GDM1 (cell line): ENCODE measurements around the gene MOK.

Source experiments
- DNase-seq: peaks from one replicate; lab custom pipeline; 2025; lab: John Stamatoyannopoulos, UW

The MOK gene

DNA sequence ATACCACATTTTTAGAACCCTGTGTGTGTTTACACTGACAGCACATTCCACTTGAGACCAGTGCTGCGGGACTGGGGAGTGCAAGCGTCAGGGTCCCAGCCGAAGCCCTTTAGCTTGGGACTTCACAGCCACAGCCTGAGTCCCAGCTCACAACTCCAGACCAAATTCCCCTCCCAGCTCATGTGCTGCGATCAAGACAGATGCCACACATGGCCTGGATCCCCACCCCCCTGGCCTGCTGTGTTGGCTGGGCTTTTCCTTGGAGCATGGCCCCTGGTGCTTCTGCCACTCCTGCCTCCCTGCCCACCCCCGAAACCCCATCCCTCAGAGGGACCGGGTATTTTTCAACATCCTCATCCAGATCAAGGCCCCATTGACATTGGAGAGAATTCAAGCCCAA is 101.6 kb downstream of the MOK start:
- DNase-seq: no peak

DNA sequence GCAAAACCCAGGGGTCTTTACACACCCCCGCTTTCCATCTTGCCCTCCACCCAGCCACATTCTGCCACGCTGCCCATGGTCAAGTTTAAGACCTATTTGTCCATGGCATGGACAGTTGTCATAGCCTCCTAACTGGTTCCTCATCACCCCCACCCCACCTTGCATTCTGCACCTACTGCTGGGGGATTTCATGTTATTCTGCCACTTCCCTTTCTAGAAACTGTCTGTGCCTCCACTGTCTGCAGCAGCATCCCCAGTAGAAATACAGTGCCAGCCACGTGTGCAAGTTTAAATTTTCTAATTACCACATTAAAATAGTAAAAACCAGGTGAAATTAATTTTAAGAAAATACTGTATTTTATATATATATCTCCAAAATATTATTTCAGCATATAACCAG is 102.0 kb downstream of the MOK start:
- no peak for DNase-seq

- no peak for DNase-seq
Measured at GRCh38 chr14:102201776-102202175, 103.2 kb downstream of the MOK start.

DNA sequence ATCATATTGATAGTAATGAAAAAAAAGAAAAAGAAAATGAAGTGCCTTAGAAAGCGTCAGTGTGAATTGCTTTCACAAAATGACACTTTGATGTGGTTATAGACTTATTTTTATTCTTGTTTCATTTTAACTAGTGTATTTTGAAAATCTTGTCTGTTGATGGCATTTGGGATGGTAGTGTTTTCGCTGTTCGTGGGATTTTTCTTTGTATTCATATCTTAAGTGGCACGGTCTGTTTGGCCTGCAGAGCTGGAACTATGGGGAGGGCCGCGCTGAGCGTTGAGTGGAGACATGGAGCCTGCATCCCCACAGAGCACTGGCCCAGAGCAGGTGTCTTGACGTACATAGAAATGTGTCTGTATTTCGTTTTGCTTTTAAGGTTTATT is 103.6 kb downstream of the MOK start:
- no peak for DNase-seq

- DNase-seq: no peak
Measured at GRCh38 chr14:102200690-102201352, 104.1 kb downstream of the MOK start.

GRCh38 chr14:102197317-102197853 is 107.6 kb downstream of the MOK start:
- no peak for DNase-seq

- DNase-seq: no peak
Measured at GRCh38 chr14:102196902-102197230, 108.1 kb downstream of the MOK start.

DNA sequence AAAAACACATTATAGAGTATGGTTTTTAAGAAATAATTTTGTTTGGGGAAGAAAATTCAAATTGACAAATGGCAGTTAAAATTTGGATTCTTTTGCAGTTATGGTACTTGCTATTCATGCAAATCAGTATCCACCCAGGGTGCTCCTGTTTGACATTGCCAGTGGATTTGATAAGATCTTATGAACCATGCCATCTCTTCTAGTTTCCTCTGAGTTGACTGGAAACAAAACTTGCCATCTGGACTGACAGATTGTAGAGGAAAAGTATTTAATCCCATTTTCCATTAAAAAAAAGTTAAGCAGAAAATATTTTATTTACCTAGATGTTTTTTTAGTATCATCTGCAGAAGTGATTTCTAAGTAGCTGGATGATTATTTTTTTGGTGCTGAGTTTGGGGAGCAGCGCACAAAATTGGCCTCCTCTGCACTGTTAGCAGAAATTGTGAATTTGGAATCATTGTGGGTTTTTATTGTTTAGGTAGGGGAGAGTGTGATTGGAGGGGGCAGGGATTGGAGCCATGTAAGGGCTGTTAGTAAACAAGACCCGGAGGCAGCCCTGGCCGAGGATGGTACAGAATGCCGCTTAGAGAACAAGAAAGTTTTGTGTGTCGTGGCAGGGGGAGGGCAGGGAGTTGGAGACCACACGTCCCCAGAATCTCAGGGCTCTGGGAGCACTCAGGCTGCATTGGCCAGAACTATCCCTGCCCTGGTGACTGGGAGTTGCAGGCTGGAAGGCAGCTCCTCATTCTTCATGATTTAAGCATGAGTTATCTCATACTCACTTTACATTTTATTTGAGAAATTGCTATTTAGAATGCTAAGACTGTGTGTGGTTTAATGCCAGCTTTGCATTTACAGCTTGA is 108.7 kb downstream of the MOK start:
- no peak for DNase-seq

DNA sequence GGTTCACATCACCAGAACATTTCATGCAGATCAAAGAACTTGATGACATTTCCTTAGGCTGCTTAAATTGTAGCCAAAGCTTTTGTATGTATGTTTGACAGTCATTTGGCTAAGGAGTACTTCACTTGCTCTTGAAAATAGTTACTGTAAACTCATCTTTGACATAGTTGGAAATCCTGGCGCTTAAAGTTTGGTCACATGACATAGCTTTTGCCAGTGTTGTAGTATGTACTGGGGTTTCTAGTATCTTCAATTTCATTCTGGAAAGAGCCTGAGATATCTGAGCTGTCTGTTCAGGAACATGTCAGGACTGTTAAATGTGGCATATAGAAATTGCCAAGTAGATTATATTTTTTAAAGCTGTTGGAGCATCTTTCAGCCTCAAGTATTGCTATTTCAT is 109.5 kb downstream of the MOK start:
- no peak for DNase-seq

DNA sequence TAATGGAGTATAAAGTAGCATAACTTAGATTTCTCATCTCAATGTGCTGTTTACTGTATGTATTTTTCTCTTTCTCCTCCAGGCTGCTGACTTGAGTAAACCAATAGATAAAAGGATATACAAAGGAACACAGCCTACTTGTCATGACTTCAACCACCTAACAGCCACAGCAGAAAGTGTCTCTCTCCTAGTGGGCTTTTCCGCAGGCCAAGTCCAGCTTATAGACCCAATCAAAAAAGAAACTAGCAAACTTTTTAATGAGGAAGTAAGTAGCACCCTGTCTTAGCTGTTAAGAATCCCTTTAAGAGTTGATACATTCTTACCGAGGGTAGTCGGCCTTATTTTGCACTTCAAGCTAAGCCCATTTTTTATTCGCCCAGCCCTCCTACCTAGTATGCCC is 110.1 kb downstream of the MOK start:
- no peak for DNase-seq

GRCh38 chr14:102192840-102193502 is 112.0 kb downstream of the MOK start:
- no peak for DNase-seq

- DNase-seq: no peak
Measured at GRCh38 chr14:102189874-102190273, 115.1 kb downstream of the MOK start.

- DNase-seq: no peak
Measured at GRCh38 chr14:102188187-102188586, 116.8 kb downstream of the MOK start.

DNA sequence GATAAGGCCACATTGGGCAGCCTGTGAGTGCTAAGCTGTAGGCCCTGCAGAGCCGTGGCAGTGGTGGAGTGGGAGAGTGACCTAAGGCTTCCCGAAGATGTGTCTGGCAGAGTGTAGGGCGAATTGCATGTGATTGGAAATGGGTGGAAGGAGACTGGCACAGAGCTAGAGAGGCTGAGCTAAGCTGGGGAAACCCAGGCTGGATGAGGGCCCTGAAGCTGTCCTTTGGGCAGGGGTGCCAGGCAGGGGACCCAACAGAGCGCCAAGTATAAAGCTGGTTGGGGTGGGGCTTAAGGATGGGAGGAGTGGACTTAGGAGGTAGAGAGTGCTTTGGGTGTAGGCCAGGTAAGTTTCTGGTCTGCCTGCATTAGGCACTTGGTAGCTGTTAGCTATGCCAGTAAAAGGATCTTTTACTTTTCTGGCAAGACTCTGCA is 117.4 kb downstream of the MOK start:
- DNase-seq: no peak

GRCh38 chr14:102187044-102187443 is 117.9 kb downstream of the MOK start:
- DNase-seq: no peak

GRCh38 chr14:102185360-102185759 is 119.6 kb downstream of the MOK start:
- DNase-seq: no peak

DNA sequence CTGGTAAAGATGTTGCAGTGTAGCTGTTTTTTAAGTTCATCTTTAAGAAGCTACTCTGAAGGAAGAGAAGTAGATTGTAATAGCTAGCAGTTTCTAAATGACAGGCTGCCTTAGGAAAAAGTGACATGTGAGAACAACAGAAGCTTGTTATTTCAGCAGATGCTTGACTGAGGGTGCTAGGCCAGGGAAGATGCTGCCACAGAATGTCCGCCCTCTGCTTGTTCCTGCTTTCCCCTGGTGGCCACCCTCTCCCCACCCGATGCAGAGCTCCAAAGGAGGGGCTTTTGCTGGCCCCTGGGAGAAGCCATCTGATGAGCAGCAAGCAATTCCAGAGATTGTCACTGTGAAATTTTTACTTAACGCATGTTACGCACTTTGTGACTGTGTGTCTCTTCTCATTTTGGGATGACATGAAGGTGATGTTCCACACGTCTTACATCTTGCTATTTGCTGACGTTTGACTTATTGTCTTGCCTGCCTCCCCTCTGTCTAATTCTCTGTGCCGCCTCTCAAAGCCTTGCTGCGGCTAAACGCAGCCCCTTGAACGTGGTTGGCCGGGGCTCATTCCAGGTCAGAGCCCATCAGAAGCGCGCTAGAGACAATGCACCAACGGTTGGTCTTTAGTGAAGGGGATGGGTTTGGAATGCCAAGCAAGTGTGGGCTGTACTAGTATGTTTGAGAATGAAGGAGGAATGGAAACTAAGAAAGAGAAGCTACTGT is 120.5 kb downstream of the MOK start:
- no peak for DNase-seq

GRCh38 chr14:102183886-102184285 is 121.1 kb downstream of the MOK start:
- DNase-seq: no peak

DNA sequence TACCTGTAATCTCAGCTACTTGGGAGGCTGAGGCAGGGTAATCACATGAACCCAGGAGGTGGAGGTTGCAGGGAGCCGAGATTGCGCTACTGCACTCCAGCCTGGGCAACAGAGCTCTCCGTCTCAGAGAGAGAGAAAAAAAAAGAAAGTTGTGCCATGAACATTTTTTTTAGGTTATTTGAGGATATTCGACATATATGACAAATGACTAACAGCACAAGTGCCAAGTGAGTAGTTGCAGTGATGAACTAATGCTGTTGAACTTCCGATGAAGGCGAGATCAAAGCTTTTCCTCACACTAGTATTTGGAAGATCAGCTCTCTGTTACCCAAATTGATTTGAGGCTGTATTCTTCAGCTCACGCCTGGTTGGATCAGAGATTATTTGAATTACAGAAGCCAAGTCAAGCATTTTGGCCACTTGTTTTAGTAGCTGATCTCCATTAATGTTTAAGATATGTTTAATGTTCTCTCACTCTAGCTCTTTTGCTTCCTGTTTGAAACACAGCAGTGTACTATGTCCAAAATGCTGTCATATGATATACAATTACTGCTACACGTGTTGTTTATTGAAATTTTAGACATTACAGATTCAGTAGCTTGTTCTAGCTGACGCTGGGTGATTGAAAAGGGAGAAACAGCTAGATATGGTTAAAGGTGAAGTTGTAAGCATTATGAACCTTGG is 121.9 kb downstream of the MOK start:
- DNase-seq: no peak

GRCh38 chr14:102182190-102182589 is 122.8 kb downstream of the MOK start:
- DNase-seq: no peak

- no peak for DNase-seq
Measured at GRCh38 chr14:102181187-102181586, 123.8 kb downstream of the MOK start.
